Suprapubic skin (tissue), 4 donors: ENCODE results near the gene POLE4.

Experiments used
- CTCF ChIP-seq, 2 donors: fragments of 200-600 bp in 1 of 2; fragments of 450-650 bp in 1 of 2; sonication (generic) in 1 of 2; IDR thresholded peaks; one replicate each; pipeline ENCODE4 v1.5.1; 2016 to 2019; ENCODE audit warnings: antibody characterized with exemption in 2 of 2, mild to moderate bottlenecking in 1 of 2, moderate library complexity in 1 of 2
- EP300 ChIP-seq: sonication (generic); formaldehyde crosslinking; IDR thresholded peaks from one replicate; pipeline ENCODE4 v1.6.1; 2017; ENCODE audit warnings: antibody characterized with exemption
- POLR2A ChIP-seq, 2 donors: fragments of 450-650 bp; IDR thresholded peaks; one replicate each; pipeline ENCODE4 v1.6.1; 2017; ENCODE audit warnings: antibody characterized with exemption in 2 of 2, mild to moderate bottlenecking in 2 of 2, moderate library complexity in 2 of 2
- POLR2AphosphoS5 ChIP-seq, 3 donors: sonication (generic); formaldehyde crosslinking; IDR thresholded peaks; one replicate each; pipeline ENCODE4 v1.6.1; 2017; ENCODE audit warnings: antibody characterized with exemption in 3 of 3

DNA sequence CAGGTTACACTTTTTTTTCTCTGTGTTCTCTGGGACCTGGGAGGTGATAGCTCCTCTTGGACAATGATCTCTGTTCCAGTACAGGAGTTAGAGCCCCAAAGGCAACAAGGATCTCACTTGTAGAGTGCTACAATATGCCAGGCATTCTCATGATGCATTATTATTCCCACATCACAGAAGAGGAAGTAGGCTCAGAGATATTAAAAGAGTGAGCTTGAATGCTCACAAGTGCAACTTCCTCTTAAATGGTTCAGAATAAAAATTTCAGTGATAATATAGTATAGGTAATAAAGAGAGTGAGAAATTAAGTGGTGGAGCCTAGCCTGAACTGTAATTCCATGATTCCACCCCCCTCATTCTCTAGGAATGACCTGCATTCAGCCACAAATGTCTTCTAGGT lies 21.4 kb downstream of the POLE4 start:
- no peak for TF ChIP-seq CTCF (IDR thresholded peaks at IDR 0.05)
- TF ChIP-seq POLR2AphosphoS5 (IDR thresholded peaks at IDR 0.05), result no peak
- TF ChIP-seq POLR2A (IDR thresholded peaks at IDR 0.05), result no peak
- TF ChIP-seq EP300, result no peak
